ENCODE results near the gene KCTD20. TPM values are rescaled to one million over a fixed set of nuclear protein-coding genes. Genes with fewer than 3 reads are reported as not detected.

KCTD20 gene
- total and polyA plus RNA-seq, 2 experiments from 2014 or later: 7.4 to 25.0 TPM

GRCh38 chr6:36460916-36461315 lies 18.1 kb downstream of the KCTD20 start:
- TF ChIP-seq JUNB (IDR thresholded peaks at IDR 0.05; ENCODE audit: unreplicated experiment): no peak
- no peak for TF ChIP-seq EZH2 (IDR thresholded peaks at IDR 0.05; ENCODE audit: low read depth, unreplicated experiment)
- no peak for TF ChIP-seq NANOG (IDR thresholded peaks at IDR 0.05; ENCODE audit: borderline replicate concordance)
- TF ChIP-seq, protein P1, sequence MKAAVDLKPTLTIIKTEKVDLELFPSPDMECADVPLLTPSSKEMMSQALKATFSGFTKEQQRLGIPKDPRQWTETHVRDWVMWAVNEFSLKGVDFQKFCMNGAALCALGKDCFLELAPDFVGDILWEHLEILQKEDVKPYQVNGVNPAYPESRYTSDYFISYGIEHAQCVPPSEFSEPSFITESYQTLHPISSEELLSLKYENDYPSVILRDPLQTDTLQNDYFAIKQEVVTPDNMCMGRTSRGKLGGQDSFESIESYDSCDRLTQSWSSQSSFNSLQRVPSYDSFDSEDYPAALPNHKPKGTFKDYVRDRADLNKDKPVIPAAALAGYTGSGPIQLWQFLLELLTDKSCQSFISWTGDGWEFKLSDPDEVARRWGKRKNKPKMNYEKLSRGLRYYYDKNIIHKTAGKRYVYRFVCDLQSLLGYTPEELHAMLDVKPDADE (IDR thresholded peaks at IDR 0.05): no peak
- no peak for TF ChIP-seq STAT1 (IDR thresholded peaks at IDR 0.05; ENCODE audit: unreplicated experiment)
- TF ChIP-seq, protein P2, sequence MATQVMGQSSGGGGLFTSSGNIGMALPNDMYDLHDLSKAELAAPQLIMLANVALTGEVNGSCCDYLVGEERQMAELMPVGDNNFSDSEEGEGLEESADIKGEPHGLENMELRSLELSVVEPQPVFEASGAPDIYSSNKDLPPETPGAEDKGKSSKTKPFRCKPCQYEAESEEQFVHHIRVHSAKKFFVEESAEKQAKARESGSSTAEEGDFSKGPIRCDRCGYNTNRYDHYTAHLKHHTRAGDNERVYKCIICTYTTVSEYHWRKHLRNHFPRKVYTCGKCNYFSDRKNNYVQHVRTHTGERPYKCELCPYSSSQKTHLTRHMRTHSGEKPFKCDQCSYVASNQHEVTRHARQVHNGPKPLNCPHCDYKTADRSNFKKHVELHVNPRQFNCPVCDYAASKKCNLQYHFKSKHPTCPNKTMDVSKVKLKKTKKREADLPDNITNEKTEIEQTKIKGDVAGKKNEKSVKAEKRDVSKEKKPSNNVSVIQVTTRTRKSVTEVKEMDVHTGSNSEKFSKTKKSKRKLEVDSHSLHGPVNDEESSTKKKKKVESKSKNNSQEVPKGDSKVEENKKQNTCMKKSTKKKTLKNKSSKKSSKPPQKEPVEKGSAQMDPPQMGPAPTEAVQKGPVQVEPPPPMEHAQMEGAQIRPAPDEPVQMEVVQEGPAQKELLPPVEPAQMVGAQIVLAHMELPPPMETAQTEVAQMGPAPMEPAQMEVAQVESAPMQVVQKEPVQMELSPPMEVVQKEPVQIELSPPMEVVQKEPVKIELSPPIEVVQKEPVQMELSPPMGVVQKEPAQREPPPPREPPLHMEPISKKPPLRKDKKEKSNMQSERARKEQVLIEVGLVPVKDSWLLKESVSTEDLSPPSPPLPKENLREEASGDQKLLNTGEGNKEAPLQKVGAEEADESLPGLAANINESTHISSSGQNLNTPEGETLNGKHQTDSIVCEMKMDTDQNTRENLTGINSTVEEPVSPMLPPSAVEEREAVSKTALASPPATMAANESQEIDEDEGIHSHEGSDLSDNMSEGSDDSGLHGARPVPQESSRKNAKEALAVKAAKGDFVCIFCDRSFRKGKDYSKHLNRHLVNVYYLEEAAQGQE (IDR thresholded peaks at IDR 0.05; ENCODE audit: unreplicated experiment): no peak
- TF ChIP-seq CTCF (conservative IDR thresholded peaks at IDR 0.05; ENCODE audit: low read depth in 2 of 2): no peak
- TF ChIP-seq ZNF331 (CRISPR knock-in tag; IDR thresholded peaks at IDR 0.05; ENCODE audit: low read depth): no peak
- TF ChIP-seq EZH2phosphoT487 (IDR thresholded peaks at IDR 0.05; ENCODE audit: unreplicated experiment): no peak
- no peak for TF ChIP-seq ZNF114 (CRISPR knock-in tag; IDR thresholded peaks at IDR 0.05)
- no peak for TF ChIP-seq CREB1 (CRISPR knock-in tag; IDR thresholded peaks at IDR 0.05; ENCODE audit: low read depth)
- no peak for TF ChIP-seq POLR2AphosphoS5 (IDR thresholded peaks at IDR 0.05; ENCODE audit: low read depth)
- TF ChIP-seq, protein P3, sequence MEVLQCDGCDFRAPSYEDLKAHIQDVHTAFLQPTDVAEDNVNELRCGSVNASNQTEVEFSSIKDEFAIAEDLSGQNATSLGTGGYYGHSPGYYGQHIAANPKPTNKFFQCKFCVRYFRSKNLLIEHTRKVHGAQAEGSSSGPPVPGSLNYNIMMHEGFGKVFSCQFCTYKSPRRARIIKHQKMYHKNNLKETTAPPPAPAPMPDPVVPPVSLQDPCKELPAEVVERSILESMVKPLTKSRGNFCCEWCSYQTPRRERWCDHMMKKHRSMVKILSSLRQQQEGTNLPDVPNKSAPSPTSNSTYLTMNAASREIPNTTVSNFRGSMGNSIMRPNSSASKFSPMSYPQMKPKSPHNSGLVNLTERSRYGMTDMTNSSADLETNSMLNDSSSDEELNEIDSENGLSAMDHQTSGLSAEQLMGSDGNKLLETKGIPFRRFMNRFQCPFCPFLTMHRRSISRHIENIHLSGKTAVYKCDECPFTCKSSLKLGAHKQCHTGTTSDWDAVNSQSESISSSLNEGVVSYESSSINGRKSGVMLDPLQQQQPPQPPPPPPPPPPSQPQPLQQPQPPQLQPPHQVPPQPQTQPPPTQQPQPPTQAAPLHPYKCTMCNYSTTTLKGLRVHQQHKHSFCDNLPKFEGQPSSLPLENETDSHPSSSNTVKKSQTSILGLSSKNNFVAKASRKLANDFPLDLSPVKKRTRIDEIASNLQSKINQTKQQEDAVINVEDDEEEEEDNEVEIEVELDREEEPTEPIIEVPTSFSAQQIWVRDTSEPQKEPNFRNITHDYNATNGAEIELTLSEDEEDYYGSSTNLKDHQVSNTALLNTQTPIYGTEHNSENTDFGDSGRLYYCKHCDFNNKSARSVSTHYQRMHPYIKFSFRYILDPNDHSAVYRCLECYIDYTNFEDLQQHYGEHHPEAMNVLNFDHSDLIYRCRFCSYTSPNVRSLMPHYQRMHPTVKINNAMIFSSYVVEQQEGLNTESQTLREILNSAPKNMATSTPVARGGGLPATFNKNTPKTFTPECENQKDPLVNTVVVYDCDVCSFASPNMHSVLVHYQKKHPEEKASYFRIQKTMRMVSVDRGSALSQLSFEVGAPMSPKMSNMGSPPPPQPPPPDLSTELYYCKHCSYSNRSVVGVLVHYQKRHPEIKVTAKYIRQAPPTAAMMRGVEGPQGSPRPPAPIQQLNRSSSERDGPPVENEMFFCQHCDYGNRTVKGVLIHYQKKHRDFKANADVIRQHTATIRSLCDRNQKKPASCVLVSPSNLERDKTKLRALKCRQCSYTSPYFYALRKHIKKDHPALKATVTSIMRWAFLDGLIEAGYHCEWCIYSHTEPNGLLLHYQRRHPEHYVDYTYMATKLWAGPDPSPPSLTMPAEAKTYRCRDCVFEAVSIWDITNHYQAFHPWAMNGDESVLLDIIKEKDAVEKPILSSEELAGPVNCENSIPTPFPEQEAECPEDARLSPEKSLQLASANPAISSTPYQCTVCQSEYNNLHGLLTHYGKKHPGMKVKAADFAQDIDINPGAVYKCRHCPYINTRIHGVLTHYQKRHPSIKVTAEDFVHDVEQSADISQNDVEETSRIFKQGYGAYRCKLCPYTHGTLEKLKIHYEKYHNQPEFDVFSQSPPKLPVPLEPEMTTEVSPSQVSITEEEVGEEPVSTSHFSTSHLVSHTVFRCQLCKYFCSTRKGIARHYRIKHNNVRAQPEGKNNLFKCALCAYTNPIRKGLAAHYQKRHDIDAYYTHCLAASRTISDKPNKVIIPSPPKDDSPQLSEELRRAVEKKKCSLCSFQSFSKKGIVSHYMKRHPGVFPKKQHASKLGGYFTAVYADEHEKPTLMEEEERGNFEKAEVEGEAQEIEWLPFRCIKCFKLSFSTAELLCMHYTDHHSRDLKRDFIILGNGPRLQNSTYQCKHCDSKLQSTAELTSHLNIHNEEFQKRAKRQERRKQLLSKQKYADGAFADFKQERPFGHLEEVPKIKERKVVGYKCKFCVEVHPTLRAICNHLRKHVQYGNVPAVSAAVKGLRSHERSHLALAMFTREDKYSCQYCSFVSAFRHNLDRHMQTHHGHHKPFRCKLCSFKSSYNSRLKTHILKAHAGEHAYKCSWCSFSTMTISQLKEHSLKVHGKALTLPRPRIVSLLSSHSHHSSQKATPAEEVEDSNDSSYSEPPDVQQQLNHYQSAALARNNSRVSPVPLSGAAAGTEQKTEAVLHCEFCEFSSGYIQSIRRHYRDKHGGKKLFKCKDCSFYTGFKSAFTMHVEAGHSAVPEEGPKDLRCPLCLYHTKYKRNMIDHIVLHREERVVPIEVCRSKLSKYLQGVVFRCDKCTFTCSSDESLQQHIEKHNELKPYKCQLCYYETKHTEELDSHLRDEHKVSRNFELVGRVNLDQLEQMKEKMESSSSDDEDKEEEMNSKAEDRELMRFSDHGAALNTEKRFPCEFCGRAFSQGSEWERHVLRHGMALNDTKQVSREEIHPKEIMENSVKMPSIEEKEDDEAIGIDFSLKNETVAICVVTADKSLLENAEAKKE (CRISPR knock-in tag; IDR thresholded peaks at IDR 0.05): no peak
- peaks cover 98% of the 10 kb centered on the region for H3K79me2 ChIP-seq (replicated peaks; ENCODE audit: insufficient read depth)
- Mint-ChIP-seq H3K4me1 (peaks cover 25% of the 10 kb centered on the region), H3K27ac (no peak overlapping the region), H3K27me3 (ENCODE audit: insufficient read depth, low read depth, poor library complexity) (peaks cover 5% of the 10 kb centered on the region), H3K4me3 (no peak overlapping the region), H3K9me3 (no peaks in the 10 kb centered on the region), H3K36me3 (ENCODE audit: low read depth) (peaks cover 3% of the 10 kb centered on the region; the same call in 2 of the 3 replicates)
- H3K27me3 ChIP-seq (ENCODE audit: insufficient read depth): no peaks in the 10 kb centered on the region
- no peak overlapping the region for H2AFZ ChIP-seq
- peaks cover 11% of the 10 kb centered on the region for H4K20me1 ChIP-seq (replicated peaks; ENCODE audit: insufficient read depth)
- DNase-seq (ENCODE audit: low spot score): no peak
- H3K9me2 ChIP-seq (ENCODE audit: insufficient read depth): no peaks in the 10 kb centered on the region
- H3K4me1 ChIP-seq (ENCODE audit: insufficient read depth): peaks cover 15% of the 10 kb centered on the region
- no peaks in the 10 kb centered on the region for H3K36me3 ChIP-seq (ENCODE audit: insufficient read depth)
- no peak overlapping the region for H3K4me3 ChIP-seq
- H3K27ac ChIP-seq (ENCODE audit: low read depth): no peak overlapping the region
- no peak overlapping the region for H3K4me2 ChIP-seq
- no peak for ATAC-seq
- H3F3A ChIP-seq (replicated peaks; ENCODE audit: low read depth): no peaks in the 10 kb centered on the region
